PC-9 (cell line): ENCODE data around the gene GSG1.

Experiments
- CTCF ChIP-seq: fragments of 200-600 bp; sonication (generic); conservative IDR thresholded peaks from 2 replicates; pipeline ENCODE4 v1.6.1; 2017; ENCODE audit warnings: mixed run types, antibody characterized with exemption, mild to moderate bottlenecking, moderate library complexity
- EZH2 ChIP-seq: fragments of 200-600 bp; sonication (generic); IDR thresholded peaks from 2 replicates; pipeline ENCODE4 v1.8.0; 2017; ENCODE audit warnings: antibody characterized with exemption, low read depth

- TF ChIP-seq CTCF = no peak
- TF ChIP-seq EZH2 = no peak
Measured at GRCh38 chr12:13094367-13094766, 9.1 kb downstream of the GSG1 start.
